Measurements from ENCODE around the gene PIEZO1. TPM values are rescaled to one million over a fixed set of nuclear protein-coding genes. Genes with fewer than 3 reads are reported as not detected.
A peak's percentile ranks its signal among the peaks of the same experiment; 100 is the strongest.

Gene PIEZO1
- polyA plus RNA-seq, 1 experiment: 47.0 TPM

- no peak for TF ChIP-seq CTCF (IDR thresholded peaks at IDR 0.05; ENCODE audit: low read depth, low read length)
- CTCF ChIA-PET: interaction anchor here (1.0 kb wide), 1 partner anchor 9 kb away, joined by 5 read pairs; no protein-coding TSS in a partner anchor
Observed at GRCh38 chr16:88748364-88748763, 36.7 kb downstream of the PIEZO1 start.

DNA sequence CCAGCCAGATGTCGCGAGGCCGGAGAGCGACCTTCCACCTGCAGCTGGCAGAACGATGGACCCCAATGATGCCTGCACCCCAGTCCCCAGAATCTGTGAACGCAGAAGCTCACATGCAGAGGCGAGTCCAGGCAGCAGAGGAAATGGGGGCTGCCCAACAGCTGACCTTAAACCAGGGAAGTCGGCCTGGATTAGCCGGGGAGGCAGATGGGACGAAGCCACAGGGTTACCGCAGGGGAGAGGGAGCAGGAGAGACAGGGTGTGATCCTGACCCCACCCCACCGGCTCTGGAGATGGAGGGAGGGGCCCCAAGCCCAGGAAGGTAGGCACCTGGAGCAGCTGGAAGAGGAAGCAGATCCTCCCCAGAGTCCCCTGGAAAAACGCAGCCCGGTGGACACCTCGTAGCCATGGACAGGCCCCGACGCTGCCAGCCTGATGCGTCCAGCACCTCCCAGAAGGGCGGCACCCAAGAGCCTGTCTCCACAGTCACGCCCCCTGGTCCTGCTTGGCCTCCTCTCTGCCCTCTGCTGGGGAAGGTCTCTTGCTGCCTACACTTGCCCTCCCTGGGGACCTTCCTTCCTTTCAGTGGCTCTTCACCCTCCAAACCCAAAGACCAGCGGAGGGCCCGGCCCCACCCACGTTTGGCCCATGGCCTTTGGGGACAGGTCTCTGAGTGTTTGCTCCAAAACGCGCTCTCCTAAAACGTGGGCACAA is 37.3 kb downstream of the PIEZO1 start:
- POLR2A ChIA-PET: interaction anchor here (0.6 to 1.3 kb wide), 3 partner anchors 26 to 71 kb away, joined by 3 to 4 read pairs (median 3); no protein-coding TSS in a partner anchor
- no peaks in the 10 kb centered on the region for H3K27me3 ChIP-seq (ENCODE audit: control insufficient read depth, insufficient read depth, low read length)
- CTCF ChIA-PET: interaction anchor here (0.7 to 2.2 kb wide), 4 partner anchors 10 to 419 kb away, joined by 3 to 21 read pairs (median 4); no protein-coding TSS in a partner anchor
- no peak for DNase-seq (ENCODE audit: low read depth, low spot score)
- H3K27ac ChIP-seq (ENCODE audit: low read depth, low read length): no peak overlapping the region
- H3K4me3 ChIP-seq (ENCODE audit: low read depth, low read length): no peak overlapping the region
- H3K9me3 ChIP-seq (ENCODE audit: control insufficient read depth, insufficient read depth, low read length): no peaks in the 10 kb centered on the region; the same call in 1 of the 2 replicates
- TF ChIP-seq CTCF (IDR thresholded peaks at IDR 0.05; ENCODE audit: low read depth, low read length): peak; percentile 33

More at GRCh38 chr16:88748364-88748763, 36.7 kb downstream of the PIEZO1 start:
- Histone ChIP-seq H3K4me3 (ENCODE audit: low read depth, low read length) (no peak overlapping the region), H3K27ac (ENCODE audit: low read depth, low read length) (no peak overlapping the region), H3K27me3 (ENCODE audit: control insufficient read depth, insufficient read depth, low read length) (no peaks in the 10 kb centered on the region), H3K9me3 (ENCODE audit: control insufficient read depth, insufficient read depth, low read length) (no peaks in the 10 kb centered on the region; the same call in 1 of the 2 replicates)
- no peak for DNase-seq (ENCODE audit: low read depth, low spot score)
- POLR2A ChIA-PET: interaction anchor here (0.6 to 1.3 kb wide), 3 partner anchors 25 to 70 kb away, joined by 3 to 4 read pairs (median 3); no protein-coding TSS in a partner anchor

GRCh38 chr16:88746506-88746905 is 38.5 kb downstream of the PIEZO1 start:
- H3K4me3 ChIP-seq (ENCODE audit: low read depth, low read length): no peak overlapping the region
- no peaks in the 10 kb centered on the region; the same call in 1 of the 2 replicates for H3K9me3 ChIP-seq (ENCODE audit: control insufficient read depth, insufficient read depth, low read length)
- DNase-seq (ENCODE audit: low read depth, low spot score): no peak
- H3K27me3 ChIP-seq (ENCODE audit: control insufficient read depth, insufficient read depth, low read length): no peaks in the 10 kb centered on the region
- POLR2A ChIA-PET: no interaction called here
- TF ChIP-seq CTCF (IDR thresholded peaks at IDR 0.05; ENCODE audit: low read depth, low read length): no peak
- CTCF ChIA-PET: interaction anchor here (0.6 to 2.2 kb wide), 3 partner anchors 9 to 421 kb away, joined by 3 to 21 read pairs (median 4); no protein-coding TSS in a partner anchor
- no peak overlapping the region for H3K27ac ChIP-seq (ENCODE audit: low read depth, low read length)

DNA sequence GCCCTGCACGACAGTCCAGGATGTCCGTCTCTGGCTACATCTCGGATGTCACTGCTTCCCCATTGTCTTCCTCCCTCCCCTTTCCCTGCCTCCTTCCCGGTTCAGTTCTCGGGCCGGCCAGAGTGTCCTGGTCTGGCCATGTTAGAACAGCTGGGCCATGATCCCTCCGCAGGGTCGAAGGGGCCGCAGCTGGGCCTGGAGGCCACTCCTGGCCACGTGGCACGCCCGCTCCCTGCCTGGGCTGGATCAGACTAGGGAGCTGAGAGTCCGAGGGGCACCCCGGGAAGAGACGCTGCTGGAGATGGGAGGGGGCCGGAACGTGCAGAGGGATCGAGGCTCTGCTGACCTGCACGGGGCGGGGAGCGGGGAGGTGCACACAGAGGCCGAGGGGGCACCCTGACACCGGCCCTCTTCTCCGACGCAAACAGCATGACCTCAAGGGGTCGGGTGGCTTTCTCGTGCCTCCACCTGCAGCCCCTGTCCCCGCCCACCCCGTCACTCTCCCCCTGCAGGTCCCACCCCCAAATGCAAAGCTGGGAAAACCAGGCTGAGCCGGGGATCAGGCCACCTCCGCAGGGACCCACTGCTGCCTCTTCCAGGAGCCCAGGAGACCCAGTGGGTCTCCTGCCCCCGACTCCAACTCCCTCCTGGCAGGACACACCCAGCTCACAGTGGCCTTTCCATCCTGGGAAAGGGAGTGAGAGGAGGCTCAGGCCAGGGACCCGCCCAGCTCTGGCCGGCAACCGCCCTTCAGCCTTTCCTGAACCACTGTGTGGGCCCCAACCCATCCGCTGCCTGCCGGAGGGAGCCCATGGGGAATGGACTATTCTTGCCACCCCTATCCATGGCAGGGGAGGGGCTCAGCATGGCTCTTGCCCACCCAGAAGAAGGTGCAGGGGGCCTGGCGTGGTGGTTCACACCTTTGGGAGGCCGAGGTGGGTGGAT is 40.2 kb downstream of the PIEZO1 start:
- Histone ChIP-seq H3K9me3 (ENCODE audit: control insufficient read depth, insufficient read depth, low read length) (no peaks in the 10 kb centered on the region; the same call in 1 of the 2 replicates), H3K27me3 (ENCODE audit: control insufficient read depth, insufficient read depth, low read length) (no peaks in the 10 kb centered on the region), H3K27ac (ENCODE audit: low read depth, low read length) (no peak overlapping the region), H3K4me3 (ENCODE audit: low read depth, low read length) (no peak overlapping the region)
- ChIA-PET POLR2A (no interaction called here), CTCF (interaction anchor here (0.6 to 1.5 kb wide), 4 partner anchors 11 to 422 kb away, joined by 3 read pairs; no protein-coding TSS in a partner anchor)
- no peak for TF ChIP-seq CTCF (IDR thresholded peaks at IDR 0.05; ENCODE audit: low read depth, low read length)
- DNase-seq (ENCODE audit: low read depth, low spot score): no peak
